Activated T-helper 1 cell treated with anti-CD3 and anti-CD28 coated beads, Interleukin-12 subunit alpha, Interleukin-12 subunit beta, Interleukin-2, Interleukin-4 antibody, amounts not matched to agents 30 ng/mL and 10 ng/mL and 1 ng/mL, durations not matched to agents 14 hours and 24 hours and 36 hours (primary cell): Measurements from ENCODE around the gene WDR76. TPM values are rescaled to one million over a fixed set of nuclear protein-coding genes. Genes with fewer than 3 reads are reported as not detected.

Experiments used
- DNase-seq: peaks from one replicate; pipeline ENCODE4 v3.0.0; 2021; ENCODE audit warnings: low spot score
- H3K27ac Mint-ChIP-seq: one replicate; pipeline ENCODE4 v1.8.0; 2021; ENCODE audit warnings: mild to moderate bottlenecking, mixed read lengths
- H3K27me3 Mint-ChIP-seq: one replicate; pipeline ENCODE4 v1.8.0; 2022; ENCODE audit warnings: mild to moderate bottlenecking, moderate library complexity, mixed read lengths; ENCODE audit not compliant: insufficient read depth
- H3K36me3 Mint-ChIP-seq: one replicate; pipeline ENCODE4 v1.8.0; 2021; ENCODE audit warnings: low read depth, mixed read lengths
- H3K4me1 Mint-ChIP-seq: one replicate; pipeline ENCODE4 v1.8.0; 2021; ENCODE audit warnings: low read depth, mixed read lengths
- H3K4me3 Mint-ChIP-seq: one replicate; pipeline ENCODE4 v1.8.0; 2021; ENCODE audit warnings: mild to moderate bottlenecking, moderate library complexity, mixed read lengths
- H3K9me3 Mint-ChIP-seq: one replicate; pipeline ENCODE4 v1.8.0; 2021; ENCODE audit warnings: mixed read lengths
- intact Hi-C: fragments of 100-400 bp; cut with micrococcal nuclease; formaldehyde crosslinking; loops from one replicate; pipeline ENCODE4 v1.15.1; 2024
- total RNA-seq: library from RNA; stranded (reverse); gene quantifications from 2 replicates; pipeline ENCODE4 v1.2.3, GENCODE V29; 2022

The WDR76 gene
- total RNA-seq, 1 donor from 2014 or later, result 71.1 TPM

DNA sequence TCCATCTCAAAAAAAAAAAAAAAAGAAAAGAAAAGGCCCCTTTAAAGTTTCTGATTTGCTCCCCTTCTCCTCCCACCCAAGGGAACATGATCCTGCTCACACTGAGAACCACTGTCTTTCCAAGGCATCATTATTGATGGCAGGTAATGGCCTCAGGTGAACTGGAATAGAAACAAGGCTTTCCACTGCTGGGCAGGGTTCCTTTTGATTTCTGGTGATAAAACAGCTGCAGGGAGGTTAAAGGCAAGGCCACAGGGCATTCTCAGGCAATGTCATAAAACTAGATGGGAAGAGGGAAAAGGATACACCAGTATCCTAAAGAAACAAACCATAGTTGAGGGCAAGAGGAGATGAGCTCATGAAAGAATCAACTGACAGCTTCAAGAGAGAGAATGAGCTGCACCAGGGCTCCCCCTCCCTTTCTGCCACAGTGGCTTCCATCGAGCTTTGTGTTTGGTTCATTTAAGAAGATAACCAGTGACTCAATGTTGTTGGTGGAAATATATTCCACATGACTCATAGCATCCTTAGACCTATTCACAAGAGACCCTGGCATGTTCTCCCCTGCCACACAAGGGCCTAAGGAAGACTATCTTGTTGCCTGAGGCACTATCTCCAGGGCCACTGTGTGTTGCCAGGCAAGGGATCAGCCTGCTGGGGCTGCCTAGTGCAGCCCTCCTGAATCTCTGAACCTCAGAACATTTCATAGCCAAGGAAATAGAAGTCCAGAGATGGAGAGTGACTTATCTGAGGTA is 86.4 kb downstream of the WDR76 start:
- H3K36me3 Mint-ChIP-seq, result no peaks in the 10 kb centered on the region
- intact Hi-C loops, result no loop called here
- H3K4me3 Mint-ChIP-seq, result no peak overlapping the region
- no peaks in the 10 kb centered on the region for H3K9me3 Mint-ChIP-seq
- H3K27me3 Mint-ChIP-seq, result peaks cover 2% of the 10 kb centered on the region
- peaks cover 5% of the 10 kb centered on the region for H3K4me1 Mint-ChIP-seq
- no peak overlapping the region for H3K27ac Mint-ChIP-seq
- DNase-seq, result no peak

DNA sequence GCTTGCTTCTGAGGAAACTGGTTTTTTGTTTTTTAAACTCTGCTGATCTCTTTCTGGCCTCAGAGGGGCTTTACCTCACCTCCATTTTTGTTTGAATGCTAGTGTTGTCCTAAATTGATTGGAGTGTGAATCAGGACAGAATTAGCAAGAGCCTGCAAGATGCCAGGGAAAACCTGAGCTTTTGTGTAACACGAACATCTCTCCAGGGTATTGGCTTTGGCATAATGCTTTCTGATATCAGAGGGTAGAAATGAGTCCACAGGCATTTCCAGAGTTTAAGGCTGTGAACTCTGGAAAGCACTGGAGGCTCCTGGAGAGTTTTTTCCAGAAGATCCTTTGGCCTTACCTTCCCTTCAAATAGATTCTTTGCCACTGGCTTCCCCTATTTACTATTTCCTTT is 87.1 kb downstream of the WDR76 start:
- DNase-seq, result no peak
- Mint-ChIP-seq H3K36me3 (no peaks in the 10 kb centered on the region), H3K27ac (no peak overlapping the region), H3K27me3 (peaks cover 2% of the 10 kb centered on the region), H3K4me3 (no peak overlapping the region), H3K4me1 (peaks cover 5% of the 10 kb centered on the region), H3K9me3 (no peaks in the 10 kb centered on the region)
- intact Hi-C loops, result no loop called here

DNA sequence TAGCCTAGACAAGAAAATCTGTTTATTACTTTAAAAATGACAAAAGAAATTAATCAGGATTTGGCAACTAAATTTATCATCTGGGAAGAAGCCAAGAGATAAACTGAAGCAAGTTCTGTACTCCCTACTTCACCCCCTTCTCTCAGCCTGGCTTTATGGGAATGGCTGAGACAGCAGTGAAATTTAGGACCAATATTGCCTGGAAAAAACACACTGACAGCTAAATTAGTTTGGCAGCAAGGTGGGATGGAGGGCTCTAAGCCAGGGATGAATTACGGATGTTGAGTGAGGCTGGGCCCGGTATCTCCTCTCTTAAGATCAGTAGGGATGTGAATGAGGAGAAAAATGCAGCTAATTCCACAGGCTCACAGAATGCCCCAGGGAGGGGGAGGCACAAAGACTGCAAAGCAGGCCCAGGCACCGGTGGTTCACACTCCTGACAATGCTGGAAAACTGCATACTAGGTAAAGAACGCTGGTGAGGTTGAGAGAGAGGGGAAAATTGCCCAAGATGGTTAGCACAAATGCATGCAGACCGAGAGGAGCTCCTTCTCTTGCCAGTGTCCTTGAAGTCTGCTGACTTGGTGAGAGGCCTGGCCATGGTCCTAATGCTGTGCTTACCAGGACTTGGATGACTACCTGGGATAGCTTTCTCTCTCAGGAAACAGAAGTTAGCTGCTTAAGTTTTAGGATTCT is 89.0 kb downstream of the WDR76 start:
- Mint-ChIP-seq H3K27me3 (peaks cover 2% of the 10 kb centered on the region), H3K4me1 (peaks cover 5% of the 10 kb centered on the region), H3K9me3 (no peaks in the 10 kb centered on the region), H3K36me3 (no peaks in the 10 kb centered on the region), H3K4me3 (no peak overlapping the region), H3K27ac (no peak overlapping the region)
- intact Hi-C loops, result no loop called here
- no peak for DNase-seq

DNA sequence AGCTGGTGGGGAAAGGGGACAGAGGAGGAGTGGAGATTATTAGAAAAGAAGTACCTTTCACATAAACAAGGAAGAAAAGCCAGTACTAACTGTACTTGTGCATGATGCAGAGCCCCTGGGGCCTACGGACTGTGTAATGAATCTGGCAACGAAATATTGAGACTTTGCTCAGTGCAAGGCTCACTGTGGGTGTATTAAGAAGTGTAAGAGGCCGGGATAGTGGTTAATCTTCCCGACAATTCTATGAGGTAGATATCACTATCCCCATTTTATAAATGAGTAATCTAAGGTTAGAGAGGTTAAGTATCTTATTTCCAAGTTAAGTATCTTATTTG is 89.5 kb downstream of the WDR76 start:
- no peak for DNase-seq
- Mint-ChIP-seq H3K9me3 (no peaks in the 10 kb centered on the region), H3K27me3 (peaks cover 2% of the 10 kb centered on the region), H3K36me3 (no peaks in the 10 kb centered on the region), H3K4me3 (no peak overlapping the region), H3K27ac (no peak overlapping the region), H3K4me1 (peaks cover 5% of the 10 kb centered on the region)
- intact Hi-C loops, result no loop called here

Other genes starting within 250 kb of the WDR76 start
- 64.1 and 74.6 TPM in 2 replicates for gene PPIP5K1, start 236.8 kb upstream of the WDR76 start, total RNA-seq
- gene CKMT1B, start 233.0 kb upstream of the WDR76 start, total RNA-seq, result 0.44 and 0.86 TPM in 2 replicates
- gene STRC, start 208.2 kb upstream of the WDR76 start, total RNA-seq, result 0.23 and 0.32 TPM in 2 replicates
- gene CATSPER2, start 178.2 kb upstream of the WDR76 start, total RNA-seq, result 8.1 and 8.9 TPM in 2 replicates
- gene CKMT1A, start 133.1 kb upstream of the WDR76 start, total RNA-seq, result 0.15 and 0.16 TPM in 2 replicates
- gene PDIA3, start 80.6 kb upstream of the WDR76 start, total RNA-seq, result 299 and 303 TPM in 2 replicates
- gene ELL3, start 50.0 kb upstream of the WDR76 start, total RNA-seq, result 0.41 and 0.73 TPM in 2 replicates
- gene SERF2, start 34.7 kb upstream of the WDR76 start, total RNA-seq, result 531 and 540 TPM in 2 replicates
- 0.39 and 0.41 TPM in 2 replicates for gene SERINC4, start 26.8 kb upstream of the WDR76 start, total RNA-seq
- 22.0 TPM in 2 replicates for gene HYPK, start 26.4 kb upstream of the WDR76 start, total RNA-seq
- 46.4 and 46.6 TPM in 2 replicates for gene MFAP1, start 2.3 kb upstream of the WDR76 start, total RNA-seq